ENCODE results near the gene STK17B. TPM values are rescaled to one million over a fixed set of nuclear protein-coding genes. Genes with fewer than 3 reads are reported as not detected.
"Not testable (repeated sequence)": the region's sequence is repeated elsewhere in the genome, so short reads cannot be mapped to it uniquely, and the experiment has no call there.

The STK17B gene
- total RNA-seq, 6 experiments from 2014 or later: 26.7 to 39.8 (median 32.5) TPM

DNA sequence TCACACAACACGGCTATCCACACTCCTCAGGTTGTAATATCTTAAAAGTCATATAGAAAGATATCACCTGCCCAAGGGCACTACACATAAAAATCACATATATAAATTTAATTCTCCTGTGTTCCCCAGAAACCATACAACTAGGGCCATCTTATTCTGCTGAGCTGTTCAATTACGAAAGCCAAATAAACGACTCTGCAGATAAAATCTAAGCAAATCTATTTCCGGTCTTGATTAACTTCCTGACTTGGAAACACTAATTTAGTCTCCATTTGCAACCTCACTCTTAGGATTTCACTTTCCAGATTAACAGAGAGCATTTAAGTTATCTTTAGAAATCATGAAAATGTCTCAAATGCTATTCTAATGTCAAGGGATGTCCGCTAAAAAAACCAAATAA is 23.9 kb upstream of the STK17B start:
- Mint-ChIP-seq H3K27ac (no peak overlapping the region), H3K4me3 (no peak overlapping the region), H3K4me1 (ENCODE audit: low read depth) (peaks cover 12% of the 10 kb centered on the region), H3K27me3 (ENCODE audit: insufficient read depth) (no peaks in the 10 kb centered on the region), H3K36me3 (ENCODE audit: low read depth) (0 out of 2 replicates have a peak, but pooled peaks cover 4% of the 10 kb centered on the region), H3K9me3 (no peaks in the 10 kb centered on the region)
- no peak for DNase-seq
- TF ChIP-seq, protein P1, sequence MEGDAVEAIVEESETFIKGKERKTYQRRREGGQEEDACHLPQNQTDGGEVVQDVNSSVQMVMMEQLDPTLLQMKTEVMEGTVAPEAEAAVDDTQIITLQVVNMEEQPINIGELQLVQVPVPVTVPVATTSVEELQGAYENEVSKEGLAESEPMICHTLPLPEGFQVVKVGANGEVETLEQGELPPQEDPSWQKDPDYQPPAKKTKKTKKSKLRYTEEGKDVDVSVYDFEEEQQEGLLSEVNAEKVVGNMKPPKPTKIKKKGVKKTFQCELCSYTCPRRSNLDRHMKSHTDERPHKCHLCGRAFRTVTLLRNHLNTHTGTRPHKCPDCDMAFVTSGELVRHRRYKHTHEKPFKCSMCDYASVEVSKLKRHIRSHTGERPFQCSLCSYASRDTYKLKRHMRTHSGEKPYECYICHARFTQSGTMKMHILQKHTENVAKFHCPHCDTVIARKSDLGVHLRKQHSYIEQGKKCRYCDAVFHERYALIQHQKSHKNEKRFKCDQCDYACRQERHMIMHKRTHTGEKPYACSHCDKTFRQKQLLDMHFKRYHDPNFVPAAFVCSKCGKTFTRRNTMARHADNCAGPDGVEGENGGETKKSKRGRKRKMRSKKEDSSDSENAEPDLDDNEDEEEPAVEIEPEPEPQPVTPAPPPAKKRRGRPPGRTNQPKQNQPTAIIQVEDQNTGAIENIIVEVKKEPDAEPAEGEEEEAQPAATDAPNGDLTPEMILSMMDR (IDR thresholded peaks at IDR 0.05): no peak

DNA sequence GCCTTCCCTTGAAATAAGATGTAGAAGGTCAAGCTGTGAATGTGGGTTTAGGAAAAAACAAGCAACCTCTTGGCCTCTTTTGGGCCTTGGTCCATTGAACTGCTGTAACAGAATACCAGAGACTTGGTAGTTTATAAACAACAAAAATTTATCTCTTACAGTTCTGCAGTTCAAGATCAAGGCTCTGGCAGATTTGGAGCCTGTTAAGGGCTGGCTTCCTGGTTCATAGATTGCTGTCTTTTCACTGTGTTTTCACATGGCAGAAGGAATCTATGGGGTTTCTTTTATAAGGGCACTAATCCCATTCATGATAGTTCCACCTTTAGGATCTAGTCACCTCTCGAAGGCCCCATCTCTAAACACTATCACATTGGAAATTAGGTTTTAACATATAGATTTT is 20.2 kb upstream of the STK17B start:
- no peaks in the 10 kb centered on the region for H3K9me3 Mint-ChIP-seq
- H3K36me3 Mint-ChIP-seq (ENCODE audit: low read depth): no peaks in the 10 kb centered on the region
- no peak overlapping the region for H3K27ac Mint-ChIP-seq
- no peak for DNase-seq
- H3K4me3 Mint-ChIP-seq: no peak overlapping the region
- H3K4me1 Mint-ChIP-seq (ENCODE audit: low read depth): peaks cover 19% of the 10 kb centered on the region
- no peaks in the 10 kb centered on the region for H3K27me3 Mint-ChIP-seq (ENCODE audit: insufficient read depth)
- TF ChIP-seq, protein P1 (IDR thresholded peaks at IDR 0.05): no peak

DNA sequence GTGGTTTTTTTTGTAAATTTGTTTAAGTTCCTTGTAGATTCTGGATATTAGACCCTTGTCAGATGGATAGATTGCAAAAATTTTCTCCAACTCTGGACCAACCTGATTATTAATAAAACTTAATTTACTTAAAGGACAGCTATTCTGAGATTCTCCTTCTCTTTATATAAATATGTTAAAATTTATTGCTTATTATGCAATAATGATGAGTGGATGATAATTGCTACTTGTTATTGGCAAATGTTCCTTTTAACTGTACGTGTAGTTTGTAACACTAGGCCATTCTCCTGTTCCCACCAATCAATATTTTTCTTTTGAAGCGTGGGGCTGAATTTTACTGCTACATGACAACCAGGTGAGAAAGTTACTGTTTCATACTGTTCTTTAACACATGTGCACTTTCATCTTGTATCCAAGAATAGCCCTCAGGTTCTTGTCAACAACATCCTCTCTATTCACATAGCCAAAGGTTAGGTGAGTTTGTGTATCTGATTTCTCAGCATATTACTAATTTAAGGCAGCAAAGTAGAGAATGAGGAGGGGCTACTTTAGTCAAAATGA is 16.6 kb upstream of the STK17B start:
- H3K27me3 Mint-ChIP-seq (ENCODE audit: insufficient read depth): no peaks in the 10 kb centered on the region
- H3K4me3 Mint-ChIP-seq: no peak overlapping the region
- no peak overlapping the region for H3K27ac Mint-ChIP-seq
- H3K36me3 Mint-ChIP-seq (ENCODE audit: low read depth): no peaks in the 10 kb centered on the region
- no peak for DNase-seq
- TF ChIP-seq, protein P1 (IDR thresholded peaks at IDR 0.05): no peak
- H3K9me3 Mint-ChIP-seq: no peaks in the 10 kb centered on the region
- peaks cover 7% of the 10 kb centered on the region for H3K4me1 Mint-ChIP-seq (ENCODE audit: low read depth)

DNA sequence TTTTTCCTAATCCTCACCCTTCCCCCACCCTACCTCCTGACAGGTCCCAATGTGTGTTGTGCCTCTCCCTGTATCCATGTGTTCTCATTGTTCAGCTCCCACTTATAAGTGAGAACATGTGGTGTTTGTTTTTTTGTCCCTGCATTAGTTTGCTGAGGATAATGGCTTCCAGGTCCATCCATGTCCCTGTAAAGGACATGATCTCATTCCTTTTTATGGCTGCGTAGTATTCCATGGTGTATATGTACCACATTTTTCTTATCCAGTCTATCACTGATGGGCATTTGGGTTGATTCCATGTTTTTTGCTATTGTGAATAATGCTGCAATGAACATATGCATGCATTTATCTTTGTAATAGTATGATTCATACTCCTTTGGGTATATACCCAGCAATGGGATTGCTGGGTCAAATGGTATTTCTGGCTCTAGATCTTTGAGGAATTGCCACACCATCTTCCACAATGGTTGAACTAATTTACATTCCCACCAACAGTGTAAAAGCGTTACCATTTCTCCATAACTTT is 15.9 kb upstream of the STK17B start:
- not testable (repeated sequence) for H3K27ac Mint-ChIP-seq; H3K36me3 Mint-ChIP-seq (ENCODE audit: low read depth); H3K9me3 Mint-ChIP-seq; H3K4me3 Mint-ChIP-seq; DNase-seq; H3K4me1 Mint-ChIP-seq (ENCODE audit: low read depth); H3K27me3 Mint-ChIP-seq (ENCODE audit: insufficient read depth)

DNA sequence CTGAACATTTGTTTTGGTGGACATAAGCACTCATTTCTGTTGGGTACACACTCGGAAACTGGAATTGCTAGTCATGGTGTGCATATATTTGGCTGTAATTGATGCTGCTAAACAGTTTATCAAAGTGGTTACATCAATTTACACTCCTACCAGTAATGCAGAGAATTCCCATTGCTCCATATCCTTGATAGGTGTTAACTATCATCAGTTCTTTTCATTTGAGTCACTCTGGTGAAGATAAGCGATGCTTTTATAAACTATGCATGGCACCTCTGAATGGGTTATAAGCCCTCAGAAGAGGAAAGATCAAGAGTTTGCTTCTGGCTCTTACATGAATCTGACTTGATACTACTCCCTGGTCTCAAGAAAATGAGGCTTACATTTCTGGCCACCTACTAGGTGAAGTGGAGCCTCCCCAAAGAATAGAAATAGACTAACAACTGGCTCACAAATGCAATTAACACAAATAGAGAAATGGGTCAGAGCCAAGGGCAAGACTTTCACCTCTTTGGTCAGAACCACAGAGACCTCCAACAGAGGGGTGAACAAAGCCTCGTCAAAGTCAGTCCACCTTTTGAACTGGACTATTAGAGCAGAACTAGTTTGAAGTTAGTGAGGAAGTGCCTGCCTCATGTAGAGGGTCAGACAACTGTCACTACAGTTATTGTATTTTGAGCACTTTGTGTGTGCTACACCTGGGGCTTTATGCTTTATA is 15.0 kb upstream of the STK17B start:
- Mint-ChIP-seq H3K4me1 (ENCODE audit: low read depth) (peaks cover 7% of the 10 kb centered on the region), H3K9me3 (no peaks in the 10 kb centered on the region), H3K27me3 (ENCODE audit: insufficient read depth) (no peaks in the 10 kb centered on the region), H3K27ac (no peak overlapping the region), H3K36me3 (ENCODE audit: low read depth) (no peaks in the 10 kb centered on the region), H3K4me3 (no peak overlapping the region)
- no peak for DNase-seq
- TF ChIP-seq, protein P1 (IDR thresholded peaks at IDR 0.05): no peak

DNA sequence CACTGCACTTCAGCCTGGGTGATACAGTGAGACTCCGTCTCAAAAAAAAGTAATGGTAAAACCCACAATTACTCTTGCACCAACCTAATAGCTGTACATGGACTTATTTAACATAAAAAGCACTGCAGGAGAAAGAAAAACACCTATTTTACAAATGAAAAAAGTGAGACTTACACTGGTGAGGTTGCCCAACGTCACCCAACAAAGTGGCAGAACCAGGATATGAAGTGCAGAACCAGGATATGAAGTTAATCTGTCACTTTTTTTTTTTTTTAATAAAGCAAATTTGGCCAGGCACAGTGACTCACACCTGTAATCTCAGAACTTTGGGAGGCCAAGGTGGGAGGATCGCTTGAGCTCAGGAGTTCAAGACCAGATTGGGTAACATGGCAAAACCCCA is 13.5 kb upstream of the STK17B start:
- Mint-ChIP-seq H3K27ac (no peak overlapping the region), H3K27me3 (ENCODE audit: insufficient read depth) (no peaks in the 10 kb centered on the region), H3K9me3 (no peaks in the 10 kb centered on the region), H3K4me1 (ENCODE audit: low read depth) (peaks cover 7% of the 10 kb centered on the region), H3K4me3 (no peak overlapping the region), H3K36me3 (ENCODE audit: low read depth) (no peaks in the 10 kb centered on the region)
- no peak for DNase-seq
- TF ChIP-seq, protein P1 (IDR thresholded peaks at IDR 0.05): no peak

Measured in HFFc6 (cell line).